Activated gamma-delta T cell treated with Interleukin-2 at 50 U/mL for 16 hours (primary cell): ENCODE measurements around the gene PDGFC.

Experiments
- DNase-seq: peaks from one replicate; pipeline ENCODE4 v3.0.0-alpha.2; 2020

Gene PDGFC

GRCh38 chr4:156972379-156973015 is 898 bp upstream of the PDGFC start:
- DNase-seq, result no peak

- no peak for DNase-seq
Measured at GRCh38 chr4:156971165-156971675, 379 bp downstream of the PDGFC start.

- no peak for DNase-seq
Measured at GRCh38 chr4:156970501-156971164, 966 bp downstream of the PDGFC start.

GRCh38 chr4:156969911-156970310 is 1.7 kb downstream of the PDGFC start:
- DNase-seq, result no peak

GRCh38 chr4:156969101-156969500 is 2.5 kb downstream of the PDGFC start:
- DNase-seq, result no peak

- DNase-seq, result no peak
Measured at GRCh38 chr4:156968479-156968984, 3.1 kb downstream of the PDGFC start.

GRCh38 chr4:156966836-156967235 is 4.8 kb downstream of the PDGFC start:
- no peak for DNase-seq

- DNase-seq, result no peak
Measured at GRCh38 chr4:156963419-156963818, 8.2 kb downstream of the PDGFC start.

GRCh38 chr4:156962528-156962974 is 9.0 kb downstream of the PDGFC start:
- no peak for DNase-seq

GRCh38 chr4:156962058-156962358 is 9.6 kb downstream of the PDGFC start:
- no peak for DNase-seq

GRCh38 chr4:156961196-156962057 is 10.2 kb downstream of the PDGFC start:
- no peak for DNase-seq

GRCh38 chr4:156959298-156959702 is 12.3 kb downstream of the PDGFC start:
- DNase-seq, result no peak

- no peak for DNase-seq
Measured at GRCh38 chr4:156958276-156959074, 13.1 kb downstream of the PDGFC start.

- DNase-seq, result no peak
Measured at GRCh38 chr4:156957556-156957955, 14.0 kb downstream of the PDGFC start.

- DNase-seq, result no peak
Measured at GRCh38 chr4:156956826-156957368, 14.7 kb downstream of the PDGFC start.

GRCh38 chr4:156956359-156956758 is 15.2 kb downstream of the PDGFC start:
- DNase-seq, result no peak

- DNase-seq, result no peak
Measured at GRCh38 chr4:156954587-156954986, 17.0 kb downstream of the PDGFC start.

- DNase-seq, result no peak
Measured at GRCh38 chr4:156953951-156954350, 17.6 kb downstream of the PDGFC start.

- no peak for DNase-seq
Measured at GRCh38 chr4:156953001-156953400, 18.6 kb downstream of the PDGFC start.

- no peak for DNase-seq
Measured at GRCh38 chr4:156952078-156952759, 19.4 kb downstream of the PDGFC start.

GRCh38 chr4:156950948-156951347 is 20.7 kb downstream of the PDGFC start:
- DNase-seq, result no peak

- no peak for DNase-seq
Measured at GRCh38 chr4:156950090-156950489, 21.5 kb downstream of the PDGFC start.
